Measurements from ENCODE around the gene PRKG1.

- TF ChIP-seq EP300 (IDR thresholded peaks at IDR 0.05) (no peak), CTCF (IDR thresholded peaks at IDR 0.05) (no peak)
These were observed 966.2 kb downstream of the PRKG1 start for GRCh38 chr10:52040486-52040885.
